SU-DHL-6 (cell line): ENCODE results near the gene APBA2.

Experiments
- H2AFZ ChIP-seq: fragments of 200-600 bp; sonication (generic); 2 replicates; pipeline ENCODE4 v1.6.1; 2014; ENCODE audit warnings: low read depth, mild to moderate bottlenecking, moderate library complexity, mixed read lengths, antibody characterized with exemption, low read length; ENCODE audit not compliant: severe bottlenecking
- H3F3A ChIP-seq: fragments of 200-600 bp; shearing (Covaris generic); 2 replicates; pipeline ENCODE4 v1.6.0; 2016; ENCODE audit warnings: antibody characterized with exemption, mild to moderate bottlenecking; ENCODE audit not compliant: insufficient read depth
- H3K27ac ChIP-seq: fragments of 200-600 bp; sonication (generic); 2 replicates; pipeline ENCODE4 v1.5.1; 2016; ENCODE audit warnings: low read depth, mild to moderate bottlenecking, low read length, moderate library complexity, mixed read lengths
- H3K27me3 ChIP-seq: fragments of 200-600 bp; sonication (generic), shearing (Covaris generic); 2 replicates; pipeline ENCODE4 v1.6.0; 2014; ENCODE audit warnings: mild to moderate bottlenecking, low read length
- H3K36me3 ChIP-seq: fragments of 200-600 bp; sonication (generic); 2 replicates; pipeline ENCODE4 v1.6.1; 2014; ENCODE audit warnings: mild to moderate bottlenecking, low read length, mixed read lengths
- H3K4me2 ChIP-seq: fragments of 300-600, 200-600 bp; shearing (Covaris generic), sonication (generic); 2 replicates; pipeline ENCODE4 v1.6.0; 2014; ENCODE audit warnings: low read length, low read depth, mild to moderate bottlenecking; ENCODE audit not compliant: poor library complexity, severe bottlenecking
- H3K4me3 ChIP-seq: fragments of 200-600 bp; sonication (generic); 2 replicates; pipeline ENCODE4 v1.5.1; 2014; ENCODE audit warnings: antibody characterized with exemption, low read length, mild to moderate bottlenecking, mixed read lengths; ENCODE audit not compliant: insufficient read depth, poor library complexity, severe bottlenecking
- H3K79me2 ChIP-seq: fragments of 200-600 bp; sonication (generic); 2 replicates; pipeline ENCODE4 v1.6.1; 2014; ENCODE audit warnings: mild to moderate bottlenecking, low read length, moderate library complexity; ENCODE audit not compliant: insufficient read depth
- H3K9ac ChIP-seq: fragments of 200-600 bp; sonication (generic); 2 replicates; pipeline ENCODE4 v1.7.0; 2014; ENCODE audit warnings: mild to moderate bottlenecking, low read length
- H3K9me2 ChIP-seq: fragments of 200-600 bp; sonication (generic); replicated peaks from 2 replicates; pipeline ENCODE4 v1.6.1; 2014; ENCODE audit warnings: low read length; ENCODE audit not compliant: insufficient read depth
- H3K9me3 ChIP-seq: fragments of 200-600 bp; sonication (generic); 2 replicates; pipeline ENCODE4 v1.6.1; 2014; ENCODE audit warnings: low read length, mixed read lengths; ENCODE audit not compliant: insufficient read depth
- H4K20me1 ChIP-seq: fragments of 200-600 bp; sonication (generic); 2 replicates; pipeline ENCODE4 v1.6.1; 2014; ENCODE audit warnings: low read depth, mild to moderate bottlenecking, antibody characterized with exemption, low read length, moderate library complexity, mixed read lengths
- EZH2phosphoT487 ChIP-seq: fragments of 200-600 bp; sonication (generic), shearing (Covaris generic); conservative IDR thresholded peaks from 2 replicates; pipeline ENCODE4 v1.6.1; 2018; ENCODE audit warnings: mild to moderate bottlenecking, antibody characterized with exemption, low read length, moderate library complexity, mixed read lengths
- TF ChIP-seq, protein P1 (sequence below): fragments of 200-600 bp; sonication (generic); IDR thresholded peaks from one replicate; pipeline ENCODE4 v1.5.1; 2017; ENCODE audit warnings: antibody characterized with exemption, mild to moderate bottlenecking, low read length, moderate library complexity; ENCODE audit not compliant: insufficient read depth, poor library complexity, severe bottlenecking

The APBA2 gene

DNA sequence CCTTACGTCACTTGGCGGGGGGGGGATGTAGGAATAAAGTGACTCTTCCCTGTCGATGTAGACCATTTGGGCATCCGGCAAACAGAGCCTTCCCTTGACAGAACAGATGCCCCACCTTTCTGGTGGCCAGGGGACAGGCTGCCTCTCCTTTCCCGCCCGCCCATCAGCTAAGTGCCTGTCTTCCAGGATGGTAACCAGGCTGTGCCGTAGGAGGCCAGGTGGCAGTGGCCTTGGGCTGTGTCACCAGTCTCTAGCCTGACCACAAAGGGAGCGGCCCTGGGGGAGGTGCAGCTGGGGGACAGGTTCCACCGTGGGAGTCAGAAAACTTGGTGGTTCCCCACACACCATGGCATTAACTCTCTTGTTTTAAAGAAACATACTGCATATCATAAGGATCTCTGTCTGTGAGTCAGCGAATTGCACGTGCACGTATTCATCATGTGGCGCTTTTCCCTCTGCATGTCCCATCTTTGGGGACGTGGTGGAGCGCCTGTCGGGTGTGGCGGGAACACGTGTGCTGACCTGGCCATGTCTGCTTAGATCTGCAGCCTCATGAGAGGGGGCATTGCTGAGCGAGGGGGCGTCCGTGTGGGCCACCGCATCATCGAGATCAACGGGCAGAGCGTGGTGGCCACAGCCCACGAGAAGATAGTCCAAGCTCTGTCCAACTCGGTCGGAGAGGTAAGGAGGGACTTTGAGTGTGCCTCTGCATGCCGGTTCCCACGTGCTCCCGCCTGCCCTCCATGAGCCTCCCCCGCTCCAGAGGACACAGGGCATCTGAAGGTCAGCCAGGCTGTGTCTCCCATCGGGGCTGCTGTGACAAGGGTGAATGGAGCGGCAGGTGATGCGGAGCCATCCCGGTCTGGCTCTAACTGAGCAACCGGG is 227.8 kb downstream of the APBA2 start:
- Histone ChIP-seq H3K4me3 (no peak overlapping the region), H3F3A (no peaks in the 10 kb centered on the region), H2AFZ (no peak overlapping the region), H3K9me3 (no peaks in the 10 kb centered on the region), H3K27ac (no peak overlapping the region), H3K27me3 (no peaks in the 10 kb centered on the region), H3K9me2 (no peaks in the 10 kb centered on the region), H3K9ac (no peak overlapping the region), H3K36me3 (no peaks in the 10 kb centered on the region), H3K79me2 (no peaks in the 10 kb centered on the region), H3K4me2 (no peak overlapping the region), H4K20me1 (no peaks in the 10 kb centered on the region)
- TF ChIP-seq, protein P1, sequence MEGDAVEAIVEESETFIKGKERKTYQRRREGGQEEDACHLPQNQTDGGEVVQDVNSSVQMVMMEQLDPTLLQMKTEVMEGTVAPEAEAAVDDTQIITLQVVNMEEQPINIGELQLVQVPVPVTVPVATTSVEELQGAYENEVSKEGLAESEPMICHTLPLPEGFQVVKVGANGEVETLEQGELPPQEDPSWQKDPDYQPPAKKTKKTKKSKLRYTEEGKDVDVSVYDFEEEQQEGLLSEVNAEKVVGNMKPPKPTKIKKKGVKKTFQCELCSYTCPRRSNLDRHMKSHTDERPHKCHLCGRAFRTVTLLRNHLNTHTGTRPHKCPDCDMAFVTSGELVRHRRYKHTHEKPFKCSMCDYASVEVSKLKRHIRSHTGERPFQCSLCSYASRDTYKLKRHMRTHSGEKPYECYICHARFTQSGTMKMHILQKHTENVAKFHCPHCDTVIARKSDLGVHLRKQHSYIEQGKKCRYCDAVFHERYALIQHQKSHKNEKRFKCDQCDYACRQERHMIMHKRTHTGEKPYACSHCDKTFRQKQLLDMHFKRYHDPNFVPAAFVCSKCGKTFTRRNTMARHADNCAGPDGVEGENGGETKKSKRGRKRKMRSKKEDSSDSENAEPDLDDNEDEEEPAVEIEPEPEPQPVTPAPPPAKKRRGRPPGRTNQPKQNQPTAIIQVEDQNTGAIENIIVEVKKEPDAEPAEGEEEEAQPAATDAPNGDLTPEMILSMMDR, result no peak

DNA sequence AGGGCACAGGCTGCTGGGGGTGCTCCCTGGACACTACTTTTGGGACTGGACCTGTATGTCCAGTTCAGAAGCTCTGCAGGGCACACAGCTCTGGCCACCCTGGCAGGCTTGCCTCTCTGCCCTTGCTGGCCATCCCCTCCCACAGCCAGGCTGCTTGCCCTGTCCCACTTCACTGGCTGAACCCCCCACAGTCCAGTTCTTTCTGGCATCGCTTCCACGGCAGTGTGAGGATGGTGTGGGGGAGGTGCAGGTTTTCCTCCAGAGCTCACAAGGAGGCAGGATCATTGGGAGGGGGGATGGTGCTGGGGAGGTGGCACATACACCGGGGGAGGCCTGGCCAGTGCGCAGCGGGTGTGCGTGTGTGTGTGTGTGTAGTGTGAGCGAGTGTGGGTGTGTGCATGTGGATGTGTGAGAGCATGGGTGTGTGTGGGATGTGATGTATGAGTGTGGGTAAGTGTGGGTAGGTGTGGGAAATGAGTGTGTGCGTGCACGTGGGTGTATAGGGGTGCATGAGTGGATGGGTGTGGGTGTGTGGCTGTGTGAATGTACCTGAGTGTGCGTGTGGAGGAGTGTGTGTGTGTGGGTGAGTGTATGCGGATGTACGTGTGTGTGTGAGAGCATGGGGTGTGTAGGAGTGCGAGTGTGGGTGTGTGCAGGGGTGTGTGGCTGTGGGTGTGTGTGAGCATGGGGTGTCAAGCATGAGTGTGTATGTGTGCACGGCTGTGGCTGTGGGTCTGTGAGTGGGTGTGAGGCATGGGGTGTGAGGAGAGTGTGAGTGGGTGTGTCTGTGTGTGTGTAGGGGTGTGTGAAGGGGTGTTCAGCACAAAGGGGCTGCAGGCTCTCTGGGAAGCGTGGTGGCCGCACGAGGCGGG is 228.7 kb downstream of the APBA2 start:
- no peaks in the 10 kb centered on the region for H3K79me2 ChIP-seq
- no peak overlapping the region for H3K9ac ChIP-seq
- H3K36me3 ChIP-seq, result no peaks in the 10 kb centered on the region
- no peak overlapping the region for H3K4me3 ChIP-seq
- H3K9me3 ChIP-seq, result no peaks in the 10 kb centered on the region
- no peaks in the 10 kb centered on the region for H3K9me2 ChIP-seq
- no peak overlapping the region for H3K27ac ChIP-seq
- no peaks in the 10 kb centered on the region for H4K20me1 ChIP-seq
- H3K27me3 ChIP-seq, result no peaks in the 10 kb centered on the region
- no peaks in the 10 kb centered on the region for H3F3A ChIP-seq
- no peak overlapping the region for H3K4me2 ChIP-seq
- TF ChIP-seq, protein P1, result no peak
- TF ChIP-seq EZH2phosphoT487, result no peak
- no peak overlapping the region for H2AFZ ChIP-seq

- Histone ChIP-seq H3K4me3 (no peak overlapping the region), H2AFZ (no peak overlapping the region), H3K79me2 (no peaks in the 10 kb centered on the region), H3K9ac (no peak overlapping the region), H3K4me2 (no peak overlapping the region), H4K20me1 (no peaks in the 10 kb centered on the region), H3K27me3 (no peaks in the 10 kb centered on the region), H3F3A (no peaks in the 10 kb centered on the region), H3K27ac (no peak overlapping the region), H3K9me2 (no peaks in the 10 kb centered on the region), H3K9me3 (no peaks in the 10 kb centered on the region), H3K36me3 (no peaks in the 10 kb centered on the region)
- TF ChIP-seq, protein P1, result no peak
- no peak for TF ChIP-seq EZH2phosphoT487
These were observed 229.6 kb downstream of the APBA2 start for GRCh38 chr15:29115093-29115991.
